Keratinocyte (primary cell): ENCODE data around the gene EIF4G2. TPM values are rescaled to one million over a fixed set of nuclear protein-coding genes. Genes with fewer than 3 reads are reported as not detected.

Source experiments
- DNase-seq: peaks from one replicate; pipeline ENCODE4 v3.0.0-alpha.2; 2011; ENCODE audit warnings: low read depth, missing footprints, low spot score
- FAIRE-seq: peaks from 2 replicates; lab custom pipeline; 2011; peaks lifted over from hg19 to GRCh38; lab: Jason Lieb, UNC
- H2AFZ ChIP-seq: 2 replicates; pipeline ENCODE4 v1.6.0; 2012; ENCODE audit warnings: low read length, control low read depth, inconsistent platforms; ENCODE audit not compliant: control insufficient read depth
- H3K27ac ChIP-seq: 2 replicates; pipeline ENCODE4 v1.5.1; 2011; ENCODE audit warnings: low read length; ENCODE audit not compliant: control insufficient read depth, insufficient read depth
- H3K27me3 ChIP-seq: 3 replicates; pipeline ENCODE4 v1.6.0; 2011; ENCODE audit warnings: low read length; ENCODE audit not compliant: control insufficient read depth, insufficient read depth; ENCODE audit errors: extremely low read depth
- H3K36me3 ChIP-seq, 2 experiments: 2 replicates in 1 of 2; 3 replicates in 1 of 2; pipeline ENCODE4 v1.5.1; 2011; ENCODE audit warnings: low read length in 2 of 2, mild to moderate bottlenecking in 1 of 2; ENCODE audit not compliant: control insufficient read depth in 2 of 2, insufficient read depth in 2 of 2; ENCODE audit errors: extremely low read depth in 1 of 2
- H3K4me1 ChIP-seq: 3 replicates; pipeline ENCODE4 v1.5.1; 2011; ENCODE audit warnings: low read length; ENCODE audit not compliant: control insufficient read depth, insufficient read depth; ENCODE audit errors: extremely low read depth
- H3K4me2 ChIP-seq: 3 replicates; pipeline ENCODE4 v1.6.0; 2011; ENCODE audit warnings: low read depth, low read length; ENCODE audit not compliant: control insufficient read depth, insufficient read depth; ENCODE audit errors: extremely low read depth
- H3K4me3 ChIP-seq, 3 experiments: fragments of 200-600 bp in 1 of 3; sonication (generic) in 1 of 3; 2 replicates in 2 of 3; 3 replicates in 1 of 3; pipeline ENCODE4 v1.5.1; 2011 to 2016; ENCODE audit warnings: low read length in 3 of 3, mild to moderate bottlenecking in 3 of 3, control low read depth in 2 of 3, inconsistent platforms in 1 of 3, low read depth in 1 of 3, mixed read lengths in 1 of 3, mixed run types in 1 of 3, moderate library complexity in 1 of 3; ENCODE audit not compliant: control insufficient read depth in 2 of 3, insufficient read depth in 2 of 3; ENCODE audit errors: extremely low read depth in 1 of 3
- H3K79me2 ChIP-seq: 2 replicates; pipeline ENCODE4 v1.6.0; 2012; ENCODE audit warnings: low read length; ENCODE audit not compliant: control insufficient read depth, insufficient read depth
- H3K9ac ChIP-seq: 3 replicates; pipeline ENCODE4 v1.6.0; 2011; ENCODE audit warnings: low read length; ENCODE audit not compliant: control insufficient read depth, insufficient read depth; ENCODE audit errors: extremely low read depth
- H3K9me1 ChIP-seq: 3 replicates; pipeline ENCODE4 v1.6.0; 2011; ENCODE audit warnings: low read length; ENCODE audit not compliant: control insufficient read depth, insufficient read depth; ENCODE audit errors: extremely low read depth
- H3K9me3 ChIP-seq: 2 replicates; pipeline ENCODE4 v1.5.1; 2012; ENCODE audit warnings: low read depth, low read length; ENCODE audit not compliant: control insufficient read depth
- H4K20me1 ChIP-seq: 3 replicates; pipeline ENCODE4 v1.6.0; 2011; ENCODE audit warnings: low read length; ENCODE audit not compliant: control insufficient read depth, insufficient read depth; ENCODE audit errors: extremely low read depth
- EZH2 ChIP-seq: IDR thresholded peaks from one replicate; pipeline ENCODE4 v1.6.1; 2012; ENCODE audit warnings: inconsistent platforms, mild to moderate bottlenecking, low read length, moderate library complexity
- dilution Hi-C: fragments of 300-500 bp; cut with MboI; formaldehyde crosslinking; loops from one replicate; pipeline ENCODE4 v1.7.0; 2020; ENCODE audit warnings: low sequenced_read_pairs; ENCODE audit not compliant: extremely low pct_ligation_motif_present
- polyA plus RNA-seq, 5 experiments: library from polyadenylated mRNA; depleted of rRNA in 3 of 5; stranded (reverse) in 3 of 5; stranded (forward) in 1 of 5; unstranded in 1 of 5; fragments of >200 nt; gene quantifications; 1 replicate in 1 of 5; 2 replicates in 3 of 5; 3 replicates in 1 of 5; pipeline versions ENCODE4 v1.2.1 to v1.2.3, GENCODE V29; 2011 to 2012; ENCODE audit warnings: missing spikeins in 2 of 5, low read depth in 1 of 5, low replicate concordance in 1 of 5
- TF ChIP-seq, protein P1 (sequence below), 3 experiments: IDR thresholded peaks in 1 of 3; conservative IDR thresholded peaks in 1 of 3; optimal IDR thresholded peaks in 1 of 3; 2 replicates in 2 of 3; 3 replicates in 1 of 3; pipeline versions ENCODE3 to v1.5.1; 2011; ENCODE audit warnings: low read length in 3 of 3, mild to moderate bottlenecking in 3 of 3, moderate library complexity in 2 of 3, control low read depth in 1 of 3, inconsistent platforms in 1 of 3; ENCODE audit not compliant: insufficient read depth in 2 of 3; ENCODE audit errors: extremely low read depth in 1 of 3

EIF4G2 gene
- polyA plus RNA-seq, 1 donor (not counting 4 experiments of a cell fraction or from before 2014, with no cell fraction given) = 643 TPM

GRCh38 chr11:10762913-10763421, 45.8 kb downstream of the EIF4G2 start:
- Histone ChIP-seq H3K79me2 (no peaks in the 10 kb centered on the region), H3K4me2 (no peak overlapping the region), H3K27ac (no peak overlapping the region), H3K9me3 (no peaks in the 10 kb centered on the region), H4K20me1 (no peaks in the 10 kb centered on the region), H3K36me3 (peaks cover 12 to 14% of the 10 kb centered on the region in 2 experiments), H3K4me1 (no peaks in the 10 kb centered on the region), H3K9me1 (no peaks in the 10 kb centered on the region), H2AFZ (no peak overlapping the region), H3K9ac (no peak overlapping the region), H3K4me3 (no peak overlapping the region), H3K27me3 (no peaks in the 10 kb centered on the region)
- dilution Hi-C loops = no loop called here
- FAIRE-seq (no peak), DNase-seq (no peak)
- TF ChIP-seq, protein P1, sequence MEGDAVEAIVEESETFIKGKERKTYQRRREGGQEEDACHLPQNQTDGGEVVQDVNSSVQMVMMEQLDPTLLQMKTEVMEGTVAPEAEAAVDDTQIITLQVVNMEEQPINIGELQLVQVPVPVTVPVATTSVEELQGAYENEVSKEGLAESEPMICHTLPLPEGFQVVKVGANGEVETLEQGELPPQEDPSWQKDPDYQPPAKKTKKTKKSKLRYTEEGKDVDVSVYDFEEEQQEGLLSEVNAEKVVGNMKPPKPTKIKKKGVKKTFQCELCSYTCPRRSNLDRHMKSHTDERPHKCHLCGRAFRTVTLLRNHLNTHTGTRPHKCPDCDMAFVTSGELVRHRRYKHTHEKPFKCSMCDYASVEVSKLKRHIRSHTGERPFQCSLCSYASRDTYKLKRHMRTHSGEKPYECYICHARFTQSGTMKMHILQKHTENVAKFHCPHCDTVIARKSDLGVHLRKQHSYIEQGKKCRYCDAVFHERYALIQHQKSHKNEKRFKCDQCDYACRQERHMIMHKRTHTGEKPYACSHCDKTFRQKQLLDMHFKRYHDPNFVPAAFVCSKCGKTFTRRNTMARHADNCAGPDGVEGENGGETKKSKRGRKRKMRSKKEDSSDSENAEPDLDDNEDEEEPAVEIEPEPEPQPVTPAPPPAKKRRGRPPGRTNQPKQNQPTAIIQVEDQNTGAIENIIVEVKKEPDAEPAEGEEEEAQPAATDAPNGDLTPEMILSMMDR (optimal IDR thresholded peaks at IDR 0.05 in 1 of 3, IDR thresholded peaks at IDR 0.05 in 1 of 3, conservative IDR thresholded peaks at IDR 0.05 in 1 of 3; ENCODE audit: extremely low read depth in 1 of 3, insufficient read depth in 2 of 3, low read length in 3 of 3) = no peak
- TF ChIP-seq EZH2 = no peak

GRCh38 chr11:10762185-10762584, 46.5 kb downstream of the EIF4G2 start:
- Histone ChIP-seq H3K9me3 (no peaks in the 10 kb centered on the region), H3K27me3 (no peaks in the 10 kb centered on the region), H3K4me1 (no peaks in the 10 kb centered on the region), H3K79me2 (no peaks in the 10 kb centered on the region), H3K4me2 (no peak overlapping the region), H2AFZ (no peak overlapping the region), H4K20me1 (no peaks in the 10 kb centered on the region), H3K9ac (no peak overlapping the region), H3K9me1 (no peaks in the 10 kb centered on the region), H3K27ac (no peak overlapping the region), H3K36me3 (peaks cover 16 to 17% of the 10 kb centered on the region in 2 experiments), H3K4me3 (no peak overlapping the region)
- no peak for TF ChIP-seq EZH2
- TF ChIP-seq, protein P1 (optimal IDR thresholded peaks at IDR 0.05 in 1 of 3, IDR thresholded peaks at IDR 0.05 in 1 of 3, conservative IDR thresholded peaks at IDR 0.05 in 1 of 3; ENCODE audit: extremely low read depth in 1 of 3, insufficient read depth in 2 of 3, low read length in 3 of 3) = no peak
- DNase-seq = no peak
- no peak for FAIRE-seq
- dilution Hi-C loops = no loop called here
